ENCODE data around the gene APLF. TPM values are rescaled to one million over a fixed set of nuclear protein-coding genes. Genes with fewer than 3 reads are reported as not detected.
A peak's percentile ranks its signal among the peaks of the same experiment; 100 is the strongest.
"Not testable (repeated sequence)": the region's sequence is repeated elsewhere in the genome, so short reads cannot be mapped to it uniquely, and the experiment has no call there.

APLF gene
- polyA plus RNA-seq, 1 experiment, result 3.6 TPM

DNA sequence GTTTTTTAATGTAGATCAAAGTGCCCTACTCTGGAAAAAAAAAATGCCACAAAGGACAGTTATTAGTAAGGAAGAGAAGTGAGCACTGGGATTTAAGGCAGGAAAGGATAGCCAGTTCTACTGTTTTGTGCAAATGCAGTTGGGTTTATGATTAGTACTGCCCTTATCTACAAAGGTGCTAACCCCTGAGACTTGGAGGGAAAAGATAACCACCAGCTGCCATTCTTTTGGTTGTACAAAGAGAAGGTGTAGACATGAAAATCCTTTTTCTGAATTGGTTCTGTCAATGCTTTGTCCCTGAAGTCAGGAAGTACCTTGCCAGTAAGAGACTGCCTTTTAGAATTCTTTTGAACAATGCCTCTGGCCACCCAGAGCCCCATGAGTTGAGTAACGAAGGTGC, 11.3 kb downstream of the APLF start:
- TF ChIP-seq, protein P1, sequence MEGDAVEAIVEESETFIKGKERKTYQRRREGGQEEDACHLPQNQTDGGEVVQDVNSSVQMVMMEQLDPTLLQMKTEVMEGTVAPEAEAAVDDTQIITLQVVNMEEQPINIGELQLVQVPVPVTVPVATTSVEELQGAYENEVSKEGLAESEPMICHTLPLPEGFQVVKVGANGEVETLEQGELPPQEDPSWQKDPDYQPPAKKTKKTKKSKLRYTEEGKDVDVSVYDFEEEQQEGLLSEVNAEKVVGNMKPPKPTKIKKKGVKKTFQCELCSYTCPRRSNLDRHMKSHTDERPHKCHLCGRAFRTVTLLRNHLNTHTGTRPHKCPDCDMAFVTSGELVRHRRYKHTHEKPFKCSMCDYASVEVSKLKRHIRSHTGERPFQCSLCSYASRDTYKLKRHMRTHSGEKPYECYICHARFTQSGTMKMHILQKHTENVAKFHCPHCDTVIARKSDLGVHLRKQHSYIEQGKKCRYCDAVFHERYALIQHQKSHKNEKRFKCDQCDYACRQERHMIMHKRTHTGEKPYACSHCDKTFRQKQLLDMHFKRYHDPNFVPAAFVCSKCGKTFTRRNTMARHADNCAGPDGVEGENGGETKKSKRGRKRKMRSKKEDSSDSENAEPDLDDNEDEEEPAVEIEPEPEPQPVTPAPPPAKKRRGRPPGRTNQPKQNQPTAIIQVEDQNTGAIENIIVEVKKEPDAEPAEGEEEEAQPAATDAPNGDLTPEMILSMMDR (IDR thresholded peaks at IDR 0.05; ENCODE audit: low read depth, low read length), result no peak
- H3K27me3 ChIP-seq (ENCODE audit: control insufficient read depth, insufficient read depth, low read length), result no peaks in the 10 kb centered on the region
- no peak overlapping the region for H3K4me3 ChIP-seq (ENCODE audit: low read depth, low read length)
- no peak for DNase-seq (ENCODE audit: low read depth, low spot score)
- ChIA-PET POLR2A (no interaction called here), CTCF (interaction anchor here (1.5 to 2.2 kb wide), 3 partner anchors 9 to 15 kb away, joined by 4 to 7 read pairs (median 5); no protein-coding TSS in a partner anchor)
- H3K27ac ChIP-seq (ENCODE audit: low read depth, low read length), result no peak overlapping the region
- no peaks in the 10 kb centered on the region for H3K9me3 ChIP-seq (ENCODE audit: control insufficient read depth, insufficient read depth, low read length)

DNA sequence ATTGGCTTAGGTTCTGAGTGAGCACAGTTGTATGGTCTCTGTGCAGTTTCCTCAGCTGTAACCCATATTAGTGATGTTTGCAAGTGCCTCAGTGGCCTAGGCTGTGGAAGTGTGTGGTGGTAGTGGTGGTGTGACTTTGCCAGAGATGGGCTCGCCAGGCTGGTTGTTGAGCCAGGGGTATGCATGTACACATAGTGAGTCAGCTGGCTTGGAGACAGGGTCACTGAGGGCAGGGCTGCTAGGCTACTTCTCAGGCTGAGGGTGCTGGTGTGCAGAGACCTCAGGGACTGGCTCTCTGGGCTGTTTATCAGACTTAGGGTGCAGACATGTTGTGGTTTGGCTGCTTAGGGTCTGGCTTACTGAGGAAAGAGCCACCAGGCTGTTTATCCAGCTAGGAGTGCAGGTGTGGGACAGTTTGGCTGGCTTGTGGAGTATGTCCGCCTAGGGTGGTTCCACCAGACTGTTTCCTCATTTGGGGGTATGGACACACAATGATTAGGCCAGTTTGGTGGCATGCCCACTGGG, 15.0 kb downstream of the APLF start:
- no peaks in the 10 kb centered on the region for H3K9me3 ChIP-seq (ENCODE audit: control insufficient read depth, insufficient read depth, low read length)
- DNase-seq (ENCODE audit: low read depth, low spot score), result no peak
- TF ChIP-seq, protein P1 (IDR thresholded peaks at IDR 0.05; ENCODE audit: low read depth, low read length), result no peak
- no peaks in the 10 kb centered on the region for H3K27me3 ChIP-seq (ENCODE audit: control insufficient read depth, insufficient read depth, low read length)
- no peak overlapping the region for H3K27ac ChIP-seq (ENCODE audit: low read depth, low read length)
- H3K4me3 ChIP-seq (ENCODE audit: low read depth, low read length), result no peak overlapping the region
- POLR2A ChIA-PET, result no interaction called here
- CTCF ChIA-PET, result interaction anchor here (0.9 to 7.2 kb wide), 3 partner anchors 19 to 112 kb away, joined by 3 to 86 read pairs (median 4); no protein-coding TSS in a partner anchor

DNA sequence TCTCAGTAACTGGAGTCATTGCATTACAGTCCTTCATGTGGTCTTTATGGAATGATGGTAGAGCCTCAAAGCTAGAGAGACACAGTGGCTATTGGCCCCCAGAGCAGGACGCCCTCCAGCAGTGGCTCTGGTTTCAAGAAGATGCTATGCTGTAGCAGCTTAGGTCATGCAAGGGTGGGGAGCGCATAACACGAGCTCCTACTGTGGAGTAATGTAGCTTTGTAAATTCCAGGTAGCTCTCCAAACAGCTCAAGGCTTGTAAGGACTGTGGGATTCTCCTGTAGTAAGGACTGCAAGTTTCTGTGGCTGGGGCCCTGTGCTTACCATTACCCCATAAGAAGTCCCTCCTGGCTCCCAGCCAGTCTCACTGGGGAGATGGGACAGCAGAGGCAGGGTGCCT, 15.6 kb downstream of the APLF start:
- H3K9me3 ChIP-seq (ENCODE audit: control insufficient read depth, insufficient read depth, low read length), result no peaks in the 10 kb centered on the region
- no peak overlapping the region for H3K27ac ChIP-seq (ENCODE audit: low read depth, low read length)
- no peaks in the 10 kb centered on the region for H3K27me3 ChIP-seq (ENCODE audit: control insufficient read depth, insufficient read depth, low read length)
- TF ChIP-seq, protein P1 (IDR thresholded peaks at IDR 0.05; ENCODE audit: low read depth, low read length), result no peak
- DNase-seq (ENCODE audit: low read depth, low spot score), result no peak
- H3K4me3 ChIP-seq (ENCODE audit: low read depth, low read length), result no peak overlapping the region
- ChIA-PET CTCF (interaction anchor here (0.9 to 7.2 kb wide), 2 partner anchors 20 to 111 kb away, joined by 4 to 86 read pairs; no protein-coding TSS in a partner anchor), POLR2A (no interaction called here)

DNA sequence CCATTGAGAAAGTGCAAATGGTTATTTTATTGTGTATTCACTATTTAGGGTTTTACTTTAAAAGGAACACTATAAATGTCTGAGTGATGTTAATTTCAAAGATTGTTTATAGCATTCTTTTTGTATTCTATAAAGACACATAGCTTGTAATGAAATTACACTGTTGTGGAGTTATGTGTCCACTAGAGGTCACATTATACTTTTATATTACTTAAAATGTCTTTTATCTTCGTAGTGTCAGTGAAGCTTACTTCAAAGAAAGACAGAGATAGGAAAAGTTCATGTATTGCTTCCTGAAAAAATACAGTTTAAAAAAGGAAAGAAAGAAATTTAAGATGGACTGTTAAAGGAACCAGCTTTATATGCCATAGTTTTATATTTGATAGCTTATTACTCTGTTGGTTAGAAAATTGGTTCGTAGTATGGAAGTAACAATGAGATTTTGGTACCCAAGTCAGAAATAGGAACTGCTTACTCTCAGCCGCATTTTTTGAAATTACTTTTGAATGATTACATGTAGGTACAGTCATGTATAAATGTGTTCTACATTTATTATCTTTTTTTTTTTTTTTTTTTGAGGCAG, 20.5 kb downstream of the APLF start:
- TF ChIP-seq, protein P1 (IDR thresholded peaks at IDR 0.05; ENCODE audit: low read depth, low read length), result peak; percentile 49
- H3K27me3 ChIP-seq (ENCODE audit: control insufficient read depth, insufficient read depth, low read length), result no peaks in the 10 kb centered on the region
- ChIA-PET POLR2A (interaction anchor here (0.6 kb wide), 1 partner anchor 17 kb away, joined by 3 read pairs; no protein-coding TSS in a partner anchor), CTCF (interaction anchor here (0.5 to 7.2 kb wide), 26 partner anchors 9 to 685 kb away, joined by 3 to 86 read pairs (median 4); no protein-coding TSS in a partner anchor)
- no peak overlapping the region for H3K4me3 ChIP-seq (ENCODE audit: low read depth, low read length)
- DNase-seq (ENCODE audit: low read depth, low spot score), result no peak
- H3K27ac ChIP-seq (ENCODE audit: low read depth, low read length), result no peak overlapping the region
- H3K9me3 ChIP-seq (ENCODE audit: control insufficient read depth, insufficient read depth, low read length), result no peaks in the 10 kb centered on the region

DNA sequence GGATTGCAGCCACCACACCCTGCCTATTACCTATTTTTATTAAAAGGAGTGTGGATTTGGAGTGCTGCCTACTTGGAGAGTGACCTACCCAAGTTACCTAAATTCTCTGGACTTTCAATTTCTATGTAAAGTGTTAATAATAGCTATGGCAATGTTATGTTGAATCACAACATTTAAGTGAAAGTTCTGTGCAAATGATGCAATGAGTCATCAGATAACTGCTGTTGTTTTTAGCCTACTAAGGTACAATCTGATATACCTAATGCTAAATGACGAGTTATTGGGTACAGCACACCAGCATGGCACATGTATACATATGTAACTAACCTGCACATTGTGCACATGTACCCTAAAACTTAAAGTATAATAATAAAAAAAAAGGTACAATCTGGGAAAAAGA, 21.2 kb downstream of the APLF start:
- H3K9me3 ChIP-seq (ENCODE audit: control insufficient read depth, insufficient read depth, low read length); H3K27ac ChIP-seq (ENCODE audit: low read depth, low read length); H3K27me3 ChIP-seq (ENCODE audit: control insufficient read depth, insufficient read depth, low read length); H3K4me3 ChIP-seq (ENCODE audit: low read depth, low read length); POLR2A ChIA-PET; DNase-seq (ENCODE audit: low read depth, low spot score): not testable (repeated sequence)
- CTCF ChIA-PET, result interaction anchor here (0.5 to 7.2 kb wide), 17 partner anchors 8 to 686 kb away, joined by 3 to 86 read pairs (median 5); no protein-coding TSS in a partner anchor
